ENCODE results near the gene CLEC16A. TPM values are rescaled to one million over a fixed set of nuclear protein-coding genes. Genes with fewer than 3 reads are reported as not detected.

The CLEC16A gene
- total RNA-seq, 1 donor from 2014 or later: 34.6 TPM

- H3K4me3 ChIP-seq: no peak overlapping the region
- no peaks in the 10 kb centered on the region for H3K36me3 ChIP-seq
- H3K9me3 ChIP-seq: no peaks in the 10 kb centered on the region
- ATAC-seq (no peak), DNase-seq (no peak)
- intact Hi-C loops (cut with DNase I): no loop called here
- H3K27me3 ChIP-seq (ENCODE audit: low read depth): no peaks in the 10 kb centered on the region
- H3K27ac ChIP-seq: no peak overlapping the region
- H3K4me1 ChIP-seq: no peaks in the 10 kb centered on the region
- no peak for TF ChIP-seq CTCF (IDR thresholded peaks at IDR 0.05)
These were observed 249.1 kb downstream of the CLEC16A start for GRCh38 chr16:11193494-11193893.

GRCh38 chr16:11194913-11195312 lies 250.5 kb downstream of the CLEC16A start:
- H3K4me1 ChIP-seq: no peaks in the 10 kb centered on the region
- H3K27ac ChIP-seq: no peak overlapping the region
- ATAC-seq (no peak), DNase-seq (no peak)
- TF ChIP-seq CTCF (IDR thresholded peaks at IDR 0.05): no peak
- no peaks in the 10 kb centered on the region for H3K36me3 ChIP-seq
- no peaks in the 10 kb centered on the region for H3K27me3 ChIP-seq (ENCODE audit: low read depth)
- intact Hi-C loops (cut with DNase I): no loop called here
- H3K9me3 ChIP-seq: no peaks in the 10 kb centered on the region
- H3K4me3 ChIP-seq: no peak overlapping the region

GRCh38 chr16:11196286-11196828 lies 252.0 kb downstream of the CLEC16A start:
- ATAC-seq (no peak), DNase-seq (no peak)
- Histone ChIP-seq H3K27me3 (ENCODE audit: low read depth) (no peaks in the 10 kb centered on the region), H3K9me3 (no peaks in the 10 kb centered on the region), H3K4me3 (no peak overlapping the region), H3K36me3 (no peaks in the 10 kb centered on the region), H3K27ac (no peak overlapping the region), H3K4me1 (no peaks in the 10 kb centered on the region)
- intact Hi-C loops (cut with DNase I): no loop called here
- TF ChIP-seq CTCF (IDR thresholded peaks at IDR 0.05): no peak

GRCh38 chr16:11198375-11198774 lies 254.0 kb downstream of the CLEC16A start:
- no peak for DNase-seq
- intact Hi-C loops (cut with DNase I): no loop called here
- H3K27me3 ChIP-seq (ENCODE audit: low read depth): peaks cover 6% of the 10 kb centered on the region

GRCh38 chr16:11198828-11199227 lies 254.5 kb downstream of the CLEC16A start:
- Histone ChIP-seq H3K4me3 (no peak overlapping the region), H3K27ac (no peak overlapping the region), H3K9me3 (no peaks in the 10 kb centered on the region), H3K27me3 (ENCODE audit: low read depth) (peaks cover 6% of the 10 kb centered on the region), H3K4me1 (no peaks in the 10 kb centered on the region), H3K36me3 (no peaks in the 10 kb centered on the region)
- DNase-seq (no peak), ATAC-seq (peak; percentile 30 to 40)
- intact Hi-C loops (cut with DNase I): no loop called here
- TF ChIP-seq CTCF (IDR thresholded peaks at IDR 0.05): no peak

More at GRCh38 chr16:11198375-11198774, 254.0 kb downstream of the CLEC16A start:
- H3K4me1 ChIP-seq: no peaks in the 10 kb centered on the region
- H3K9me3 ChIP-seq: no peaks in the 10 kb centered on the region
- no peak for ATAC-seq
- H3K4me3 ChIP-seq: no peak overlapping the region
- no peak overlapping the region for H3K27ac ChIP-seq
- no peaks in the 10 kb centered on the region for H3K36me3 ChIP-seq
- no peak for TF ChIP-seq CTCF (IDR thresholded peaks at IDR 0.05)

All from lower lobe of right lung (tissue), 2 donors.